ENCODE measurements around the gene PLXNA4. TPM values are rescaled to one million over a fixed set of nuclear protein-coding genes. Genes with fewer than 3 reads are reported as not detected.

The PLXNA4 gene
- total RNA-seq, 4 donors from 2014 or later: 0.31 to 0.66 (median 0.43) TPM

DNA sequence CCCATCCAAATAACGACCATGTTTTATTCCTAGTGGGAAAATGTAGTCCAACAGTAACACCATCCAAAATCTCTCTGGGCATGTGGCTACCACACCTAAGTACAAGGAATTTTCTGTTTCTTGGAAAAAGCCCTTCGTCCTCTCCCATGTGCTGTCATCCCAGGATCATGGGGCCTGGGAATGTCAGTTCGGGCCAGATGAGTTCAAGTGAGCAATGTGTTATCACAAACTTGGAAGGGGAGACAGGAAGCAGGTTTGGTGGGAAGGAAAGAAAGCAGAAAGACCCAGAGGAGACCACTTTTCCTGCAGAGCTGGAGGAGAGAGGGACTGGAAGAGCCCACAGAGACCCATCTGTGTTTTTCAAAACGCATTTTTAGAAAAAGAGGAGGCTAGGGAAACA, 110.8 kb downstream of the PLXNA4 start:
- ATAC-seq: no peak
- intact Hi-C loops (cut with DNase I; ENCODE audit: low total_unique reads): no loop called here

DNA sequence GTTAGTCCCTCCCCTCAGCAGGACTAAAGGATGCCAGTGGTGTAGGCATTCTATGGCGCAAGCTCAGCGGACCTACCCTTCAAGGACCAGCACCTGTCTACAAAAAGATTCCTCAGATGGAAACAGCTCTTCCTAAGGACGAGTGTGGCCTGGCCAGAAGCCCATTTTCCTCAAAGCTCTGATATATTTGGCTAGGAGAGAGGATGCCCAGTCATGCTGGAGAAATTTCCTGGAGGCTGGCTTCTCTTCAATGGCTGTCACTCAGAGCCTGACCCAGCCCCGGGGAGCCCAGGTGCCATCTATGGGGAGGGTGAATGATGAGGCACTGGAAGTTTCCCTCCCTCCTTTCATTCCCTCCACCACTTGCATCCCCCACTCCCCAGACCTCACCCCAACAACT, 111.5 kb downstream of the PLXNA4 start:
- no peak overlapping the region for H3K4me3 ChIP-seq
- ATAC-seq (no peak), DNase-seq (no peak)
- H3K27me3 ChIP-seq: no peaks in the 10 kb centered on the region
- H3K27ac ChIP-seq: no peak overlapping the region
- no peaks in the 10 kb centered on the region for H3K4me1 ChIP-seq
- intact Hi-C loops (cut with DNase I; ENCODE audit: low total_unique reads): no loop called here
- no peak for TF ChIP-seq POLR2A (IDR thresholded peaks at IDR 0.05)
- TF ChIP-seq, protein P1, sequence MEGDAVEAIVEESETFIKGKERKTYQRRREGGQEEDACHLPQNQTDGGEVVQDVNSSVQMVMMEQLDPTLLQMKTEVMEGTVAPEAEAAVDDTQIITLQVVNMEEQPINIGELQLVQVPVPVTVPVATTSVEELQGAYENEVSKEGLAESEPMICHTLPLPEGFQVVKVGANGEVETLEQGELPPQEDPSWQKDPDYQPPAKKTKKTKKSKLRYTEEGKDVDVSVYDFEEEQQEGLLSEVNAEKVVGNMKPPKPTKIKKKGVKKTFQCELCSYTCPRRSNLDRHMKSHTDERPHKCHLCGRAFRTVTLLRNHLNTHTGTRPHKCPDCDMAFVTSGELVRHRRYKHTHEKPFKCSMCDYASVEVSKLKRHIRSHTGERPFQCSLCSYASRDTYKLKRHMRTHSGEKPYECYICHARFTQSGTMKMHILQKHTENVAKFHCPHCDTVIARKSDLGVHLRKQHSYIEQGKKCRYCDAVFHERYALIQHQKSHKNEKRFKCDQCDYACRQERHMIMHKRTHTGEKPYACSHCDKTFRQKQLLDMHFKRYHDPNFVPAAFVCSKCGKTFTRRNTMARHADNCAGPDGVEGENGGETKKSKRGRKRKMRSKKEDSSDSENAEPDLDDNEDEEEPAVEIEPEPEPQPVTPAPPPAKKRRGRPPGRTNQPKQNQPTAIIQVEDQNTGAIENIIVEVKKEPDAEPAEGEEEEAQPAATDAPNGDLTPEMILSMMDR (IDR thresholded peaks at IDR 0.05 in 4 of 5, conservative IDR thresholded peaks at IDR 0.05 in 1 of 5): no peak
- in situ Hi-C loops (cut with MboI; ENCODE audit: low sequenced_read_pairs in 4 of 4): no loop called here
- no peaks in the 10 kb centered on the region for H3K9me3 ChIP-seq
- no peaks in the 10 kb centered on the region for H3K36me3 ChIP-seq

More for the DNA sequence above, 110.8 kb downstream of the PLXNA4 start:
- no peaks in the 10 kb centered on the region for H3K4me1 ChIP-seq
- in situ Hi-C loops (cut with MboI; ENCODE audit: low sequenced_read_pairs in 4 of 4): no loop called here
- no peaks in the 10 kb centered on the region for H3K27me3 ChIP-seq
- H3K36me3 ChIP-seq: no peaks in the 10 kb centered on the region
- no peaks in the 10 kb centered on the region for H3K9me3 ChIP-seq
- TF ChIP-seq, protein P1 (IDR thresholded peaks at IDR 0.05 in 4 of 5, conservative IDR thresholded peaks at IDR 0.05 in 1 of 5): no peak
- TF ChIP-seq POLR2A (IDR thresholded peaks at IDR 0.05): no peak
- no peak for DNase-seq
- no peak overlapping the region for H3K4me3 ChIP-seq
- H3K27ac ChIP-seq: no peak overlapping the region

DNA sequence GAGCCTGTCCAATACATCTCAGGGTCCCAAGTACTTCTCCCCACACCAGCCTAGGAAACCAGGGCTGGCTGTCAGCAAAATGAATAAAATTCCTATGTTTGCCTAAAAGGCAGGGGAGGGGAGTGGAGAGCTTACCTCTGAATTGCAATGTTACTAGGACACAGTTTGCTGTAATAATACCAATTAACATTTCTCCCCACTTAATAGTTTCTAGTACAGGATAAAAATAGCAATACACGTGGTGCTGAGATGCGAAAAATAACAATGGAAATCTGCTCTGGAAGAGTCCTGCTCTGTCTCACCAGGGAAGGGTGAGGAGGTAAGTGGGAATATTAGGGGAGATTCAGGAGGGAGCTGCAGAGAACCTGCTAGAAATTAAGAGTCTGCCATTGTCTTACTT, 112.3 kb downstream of the PLXNA4 start:
- ATAC-seq: no peak
- intact Hi-C loops (cut with DNase I; ENCODE audit: low total_unique reads) (no loop called here), in situ Hi-C loops (cut with MboI; ENCODE audit: low sequenced_read_pairs in 4 of 4) (no loop called here)
- Histone ChIP-seq H3K4me1 (no peaks in the 10 kb centered on the region), H3K9me3 (no peaks in the 10 kb centered on the region), H3K27me3 (no peaks in the 10 kb centered on the region), H3K4me3 (no peak overlapping the region), H3K27ac (no peak overlapping the region), H3K36me3 (no peaks in the 10 kb centered on the region)
- no peak for TF ChIP-seq POLR2A (IDR thresholded peaks at IDR 0.05)
- TF ChIP-seq, protein P1 (IDR thresholded peaks at IDR 0.05 in 4 of 5, conservative IDR thresholded peaks at IDR 0.05 in 1 of 5): no peak
- DNase-seq: no peak

DNA sequence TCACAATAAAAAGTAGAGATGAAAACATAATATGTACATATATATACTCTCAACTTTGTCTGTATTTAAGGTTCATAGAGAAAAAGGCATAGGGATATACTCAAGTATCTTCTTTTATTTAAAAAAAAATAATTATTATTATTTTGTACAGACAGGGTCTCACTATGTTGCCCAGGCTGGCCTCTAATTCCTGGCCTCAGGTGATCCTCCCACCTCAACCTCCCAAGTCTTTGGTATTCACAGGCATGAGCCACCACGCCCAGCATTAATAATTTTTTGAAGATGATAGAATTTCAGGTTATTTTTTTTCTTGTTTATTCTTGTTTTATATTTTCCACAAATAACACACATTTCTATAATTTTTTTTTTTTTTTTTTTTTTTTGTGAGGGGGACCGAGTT, 113.8 kb downstream of the PLXNA4 start:
- H3K4me3 ChIP-seq: no peak overlapping the region
- H3K27ac ChIP-seq: no peak overlapping the region
- no peaks in the 10 kb centered on the region for H3K27me3 ChIP-seq
- DNase-seq: no peak
- in situ Hi-C loops (cut with MboI; ENCODE audit: low sequenced_read_pairs in 4 of 4) (no loop called here), intact Hi-C loops (cut with DNase I; ENCODE audit: low total_unique reads) (no loop called here)
- no peak for ATAC-seq
- no peaks in the 10 kb centered on the region for H3K4me1 ChIP-seq
- H3K9me3 ChIP-seq: no peaks in the 10 kb centered on the region
- no peaks in the 10 kb centered on the region for H3K36me3 ChIP-seq
- no peak for TF ChIP-seq POLR2A (IDR thresholded peaks at IDR 0.05)

DNA sequence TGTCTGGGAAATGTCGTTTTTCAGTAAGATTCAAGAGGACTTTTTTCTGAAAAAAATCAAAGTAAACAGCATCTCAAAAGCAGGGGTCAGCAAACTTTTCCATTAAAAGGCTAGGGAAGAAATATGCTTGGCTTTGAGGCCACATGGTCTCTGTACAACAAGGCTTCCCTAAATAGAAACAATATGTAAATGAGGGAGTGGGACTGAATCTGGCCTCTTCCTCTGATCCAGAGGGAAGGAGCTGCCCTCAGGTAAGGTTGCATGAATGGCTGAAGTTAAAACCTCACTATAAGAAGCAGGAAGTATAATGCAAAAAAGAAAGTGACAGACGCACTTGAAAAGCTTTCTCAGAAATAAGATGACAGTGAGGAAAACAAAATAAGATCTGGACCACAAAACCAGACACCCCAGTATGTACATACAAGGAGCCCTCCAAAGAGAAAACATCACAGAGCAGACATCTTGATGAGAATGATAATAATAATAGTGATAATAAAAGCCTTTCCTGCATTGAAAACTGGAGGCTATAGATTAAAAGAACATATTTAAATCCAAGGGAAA, 115.2 kb downstream of the PLXNA4 start:
- H3K4me3 ChIP-seq: no peak overlapping the region
- ATAC-seq (no peak), DNase-seq (no peak)
- no peaks in the 10 kb centered on the region for H3K27me3 ChIP-seq
- in situ Hi-C loops (cut with MboI; ENCODE audit: low sequenced_read_pairs in 4 of 4) (no loop called here), intact Hi-C loops (cut with DNase I; ENCODE audit: low total_unique reads) (no loop called here)
- no peaks in the 10 kb centered on the region for H3K9me3 ChIP-seq
- H3K27ac ChIP-seq: no peak overlapping the region
- TF ChIP-seq, protein P1 (IDR thresholded peaks at IDR 0.05 in 4 of 5, conservative IDR thresholded peaks at IDR 0.05 in 1 of 5): no peak
- no peak for TF ChIP-seq POLR2A (IDR thresholded peaks at IDR 0.05)
- no peaks in the 10 kb centered on the region for H3K36me3 ChIP-seq
- H3K4me1 ChIP-seq: no peaks in the 10 kb centered on the region
